ENCODE data around the gene TNFRSF9.
A peak's percentile ranks its signal among the peaks of the same experiment; 100 is the strongest.

Gene TNFRSF9

GRCh38 chr1:7878027-7878426 is 62.6 kb downstream of the TNFRSF9 start:
- H3K18ac ChIP-seq (ENCODE audit: low read depth in 1 of 2, low read length in 2 of 2): no peak overlapping the region
- no peak overlapping the region for H4K8ac ChIP-seq (ENCODE audit: low read length)
- no peaks in the 10 kb centered on the region for H3K79me1 ChIP-seq (replicated peaks; ENCODE audit: low read length, poor library complexity, severe bottlenecking)
- no peak overlapping the region for H3K14ac ChIP-seq (ENCODE audit: low read length in 2 of 2)
- H3K23ac ChIP-seq (ENCODE audit: low read length in 2 of 2): no peak overlapping the region
- no peak overlapping the region for H3K4me3 ChIP-seq (ENCODE audit: insufficient read depth in 1 of 2, low read depth in 1 of 2, low read length in 2 of 2)
- H3K4ac ChIP-seq (ENCODE audit: low read depth in 1 of 2, low read length in 2 of 2): no peak overlapping the region
- H3K27me3 ChIP-seq (ENCODE audit: control insufficient read depth in 1 of 2, insufficient read depth in 1 of 2, low read length in 2 of 2): peaks cover 3 to 4% of the 10 kb centered on the region in 2 experiments
- H4K91ac ChIP-seq (ENCODE audit: low read length): no peak overlapping the region
- no peak for DNase-seq
- no peak overlapping the region for H2BK15ac ChIP-seq (ENCODE audit: low read depth, poor library complexity, severe bottlenecking)
- WGBS: no CpG with 5 or more reads among the region's 1 CpG
- no peak overlapping the region for H2BK5ac ChIP-seq (ENCODE audit: low read depth, low read length, poor library complexity, severe bottlenecking)
- H2AK5ac ChIP-seq (ENCODE audit: low read length, severe bottlenecking): no peak overlapping the region
- no peaks in the 10 kb centered on the region for H3K4me1 ChIP-seq (ENCODE audit: control insufficient read depth, insufficient read depth, low read depth, low read length)
- no peak overlapping the region for H3K4me2 ChIP-seq (ENCODE audit: low read length, poor library complexity, severe bottlenecking)
- no peak overlapping the region for H2BK120ac ChIP-seq (ENCODE audit: low read depth, low read length)
- H3K9ac ChIP-seq (ENCODE audit: low read length): no peak overlapping the region
- no peak overlapping the region for H2AFZ ChIP-seq (ENCODE audit: low read depth, low read length)
- H3K9me3 ChIP-seq (ENCODE audit: control insufficient read depth, low read length): peaks cover 5% of the 10 kb centered on the region
- no peaks in the 10 kb centered on the region for H3K36me3 ChIP-seq (ENCODE audit: control insufficient read depth in 1 of 2, insufficient read depth in 2 of 2, low read depth in 1 of 2, low read length in 2 of 2)
- no peak overlapping the region for H3K27ac ChIP-seq (ENCODE audit: low read length, poor library complexity, severe bottlenecking)
- no peak overlapping the region for H2BK12ac ChIP-seq (ENCODE audit: low read length in 2 of 2)

GRCh38 chr1:7873801-7874795 is 66.5 kb downstream of the TNFRSF9 start:
- 75% methylated on average over 9 of the region's 11 CpGs for WGBS
- Histone ChIP-seq H3K4me2 (ENCODE audit: low read length, poor library complexity, severe bottlenecking) (no peak overlapping the region), H3K9me3 (ENCODE audit: control insufficient read depth, low read length) (peaks cover 5% of the 10 kb centered on the region), H2BK120ac (ENCODE audit: low read depth, low read length) (no peak overlapping the region), H2BK15ac (ENCODE audit: low read depth, poor library complexity, severe bottlenecking) (no peak overlapping the region), H3K27me3 (ENCODE audit: control insufficient read depth in 1 of 2, insufficient read depth in 1 of 2, low read length in 2 of 2) (peaks cover 0 to 3% of the 10 kb centered on the region in 2 experiments), H3K9ac (ENCODE audit: low read length) (no peak overlapping the region), H2BK5ac (ENCODE audit: low read depth, low read length, poor library complexity, severe bottlenecking) (no peak overlapping the region), H4K91ac (ENCODE audit: low read length) (no peak overlapping the region), H3K27ac (ENCODE audit: low read length, poor library complexity, severe bottlenecking) (no peak overlapping the region), H3K23ac (ENCODE audit: low read length in 2 of 2) (no peak overlapping the region), H2AFZ (ENCODE audit: low read depth, low read length) (no peak overlapping the region), H2AK5ac (ENCODE audit: low read length, severe bottlenecking) (no peak overlapping the region), H3K79me1 (replicated peaks; ENCODE audit: low read length, poor library complexity, severe bottlenecking) (no peaks in the 10 kb centered on the region), H3K4ac (ENCODE audit: low read depth in 1 of 2, low read length in 2 of 2) (no peak overlapping the region), H3K18ac (ENCODE audit: low read depth in 1 of 2, low read length in 2 of 2) (no peak overlapping the region), H2BK12ac (ENCODE audit: low read length in 2 of 2) (no peak overlapping the region), H3K36me3 (ENCODE audit: control insufficient read depth in 1 of 2, insufficient read depth in 2 of 2, low read depth in 1 of 2, low read length in 2 of 2) (no peaks in the 10 kb centered on the region), H3K4me3 (ENCODE audit: insufficient read depth in 1 of 2, low read depth in 1 of 2, low read length in 2 of 2) (no peak overlapping the region), H3K4me1 (ENCODE audit: control insufficient read depth, insufficient read depth, low read depth, low read length) (no peaks in the 10 kb centered on the region), H3K14ac (ENCODE audit: low read length in 2 of 2) (no peak overlapping the region), H4K8ac (ENCODE audit: low read length) (no peak overlapping the region)
- DNase-seq: no peak

- Histone ChIP-seq H3K18ac (ENCODE audit: low read depth in 1 of 2, low read length in 2 of 2) (no peak overlapping the region), H3K9ac (ENCODE audit: low read length) (no peak overlapping the region), H2AFZ (ENCODE audit: low read depth, low read length) (no peak overlapping the region), H3K23ac (ENCODE audit: low read length in 2 of 2) (no peak overlapping the region), H3K4me2 (ENCODE audit: low read length, poor library complexity, severe bottlenecking) (no peak overlapping the region), H2BK120ac (ENCODE audit: low read depth, low read length) (no peak overlapping the region), H3K14ac (ENCODE audit: low read length in 2 of 2) (peak overlapping the region in 1 of 2 experiments; percentile 18), H3K79me1 (replicated peaks; ENCODE audit: low read length, poor library complexity, severe bottlenecking) (no peaks in the 10 kb centered on the region), H3K4me1 (ENCODE audit: control insufficient read depth, insufficient read depth, low read depth, low read length) (no peaks in the 10 kb centered on the region), H3K9me3 (ENCODE audit: control insufficient read depth, low read length) (no peaks in the 10 kb centered on the region), H2BK15ac (ENCODE audit: low read depth, poor library complexity, severe bottlenecking) (no peak overlapping the region), H3K27ac (ENCODE audit: low read length, poor library complexity, severe bottlenecking) (no peak overlapping the region), H3K4ac (ENCODE audit: low read depth in 1 of 2, low read length in 2 of 2) (no peak overlapping the region), H4K91ac (ENCODE audit: low read length) (no peak overlapping the region), H2BK5ac (ENCODE audit: low read depth, low read length, poor library complexity, severe bottlenecking) (no peak overlapping the region), H3K4me3 (ENCODE audit: insufficient read depth in 1 of 2, low read depth in 1 of 2, low read length in 2 of 2) (no peak overlapping the region), H3K36me3 (ENCODE audit: control insufficient read depth in 1 of 2, insufficient read depth in 2 of 2, low read depth in 1 of 2, low read length in 2 of 2) (no peaks in the 10 kb centered on the region), H2BK12ac (ENCODE audit: low read length in 2 of 2) (no peak overlapping the region), H2AK5ac (ENCODE audit: low read length, severe bottlenecking) (no peak overlapping the region), H4K8ac (ENCODE audit: low read length) (no peak overlapping the region), H3K27me3 (ENCODE audit: control insufficient read depth in 1 of 2, insufficient read depth in 1 of 2, low read length in 2 of 2) (peaks cover 3 to 8% of the 10 kb centered on the region in 2 experiments)
- 73% methylated on average over 4 of the region's 6 CpGs for WGBS
- DNase-seq: no peak
These were observed 69.5 kb downstream of the TNFRSF9 start for GRCh38 chr1:7871136-7871535.

GRCh38 chr1:7869136-7869920 is 71.3 kb downstream of the TNFRSF9 start:
- Histone ChIP-seq H2BK5ac (ENCODE audit: low read depth, low read length, poor library complexity, severe bottlenecking) (no peak overlapping the region), H3K4me2 (ENCODE audit: low read length, poor library complexity, severe bottlenecking) (no peak overlapping the region), H3K14ac (ENCODE audit: low read length in 2 of 2) (no peak overlapping the region), H3K9ac (ENCODE audit: low read length) (no peak overlapping the region), H2BK12ac (ENCODE audit: low read length in 2 of 2) (no peak overlapping the region), H2BK120ac (ENCODE audit: low read depth, low read length) (no peak overlapping the region), H3K27ac (ENCODE audit: low read length, poor library complexity, severe bottlenecking) (no peak overlapping the region), H3K9me3 (ENCODE audit: control insufficient read depth, low read length) (no peaks in the 10 kb centered on the region), H3K79me1 (replicated peaks; ENCODE audit: low read length, poor library complexity, severe bottlenecking) (no peaks in the 10 kb centered on the region), H3K18ac (ENCODE audit: low read depth in 1 of 2, low read length in 2 of 2) (no peak overlapping the region), H3K23ac (ENCODE audit: low read length in 2 of 2) (no peak overlapping the region), H2BK15ac (ENCODE audit: low read depth, poor library complexity, severe bottlenecking) (no peak overlapping the region), H3K36me3 (ENCODE audit: control insufficient read depth in 1 of 2, insufficient read depth in 2 of 2, low read depth in 1 of 2, low read length in 2 of 2) (no peaks in the 10 kb centered on the region), H4K8ac (ENCODE audit: low read length) (no peak overlapping the region), H2AFZ (ENCODE audit: low read depth, low read length) (no peak overlapping the region), H2AK5ac (ENCODE audit: low read length, severe bottlenecking) (no peak overlapping the region), H3K4me1 (ENCODE audit: control insufficient read depth, insufficient read depth, low read depth, low read length) (no peaks in the 10 kb centered on the region), H3K27me3 (ENCODE audit: control insufficient read depth in 1 of 2, insufficient read depth in 1 of 2, low read length in 2 of 2) (peaks cover 3 to 15% of the 10 kb centered on the region in 2 experiments), H4K91ac (ENCODE audit: low read length) (no peak overlapping the region), H3K4me3 (ENCODE audit: insufficient read depth in 1 of 2, low read depth in 1 of 2, low read length in 2 of 2) (no peak overlapping the region), H3K4ac (ENCODE audit: low read depth in 1 of 2, low read length in 2 of 2) (no peak overlapping the region)
- 89% methylated on average over 16 of the region's 16 CpGs for WGBS
- DNase-seq: no peak
